NCI-H524 treated with DMSO at 0.1 percent for 48 hours (cell line): ENCODE data around the gene HEPACAM.

ENCODE experiments used
- DNase-seq: peaks from one replicate; lab custom pipeline; 2025; lab: John Stamatoyannopoulos, UW

Gene HEPACAM

GRCh38 chr11:124942466-124943253, 6.8 kb upstream of the HEPACAM start:
- DNase-seq: no peak

DNA sequence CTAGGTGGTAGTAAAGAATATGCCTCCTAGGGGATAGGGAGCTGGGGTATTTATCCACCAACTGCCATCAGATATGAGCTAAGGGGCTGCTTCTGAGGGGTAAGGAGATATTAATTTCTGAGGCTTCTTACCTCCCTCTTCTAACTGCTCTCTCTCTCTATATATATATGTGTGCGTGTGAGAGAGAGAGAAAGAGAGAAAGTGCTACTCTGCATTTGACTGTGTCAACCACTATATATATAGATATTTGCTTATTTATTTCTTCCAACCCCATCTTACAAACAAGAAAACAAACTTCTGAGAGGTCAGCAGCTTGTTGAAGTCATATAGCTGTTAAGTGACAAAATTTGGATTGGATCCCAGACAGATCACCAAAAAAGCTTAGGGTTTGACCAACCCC, 5.9 kb upstream of the HEPACAM start:
- DNase-seq: no peak

DNA sequence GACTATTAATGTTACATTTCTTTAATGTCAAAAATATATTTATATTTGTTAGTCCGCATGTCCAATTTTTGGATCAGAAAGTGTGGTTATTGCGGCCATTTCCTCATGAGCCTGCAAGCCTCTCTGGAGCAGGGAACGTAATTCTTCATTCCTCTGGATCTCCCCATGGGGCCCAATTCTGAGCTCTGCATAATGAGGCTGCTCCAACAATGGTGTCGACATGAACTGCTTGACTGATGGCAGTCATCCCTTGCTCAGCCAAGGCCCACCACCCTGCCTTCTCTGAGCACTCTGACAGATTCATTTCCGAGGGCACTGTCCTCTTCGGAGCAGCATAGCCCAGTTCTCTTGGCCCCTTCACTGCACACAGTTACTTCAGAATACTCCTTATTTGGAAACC, 3.1 kb upstream of the HEPACAM start:
- DNase-seq: no peak

GRCh38 chr11:124938206-124938765, 2.4 kb upstream of the HEPACAM start:
- DNase-seq: no peak

DNA sequence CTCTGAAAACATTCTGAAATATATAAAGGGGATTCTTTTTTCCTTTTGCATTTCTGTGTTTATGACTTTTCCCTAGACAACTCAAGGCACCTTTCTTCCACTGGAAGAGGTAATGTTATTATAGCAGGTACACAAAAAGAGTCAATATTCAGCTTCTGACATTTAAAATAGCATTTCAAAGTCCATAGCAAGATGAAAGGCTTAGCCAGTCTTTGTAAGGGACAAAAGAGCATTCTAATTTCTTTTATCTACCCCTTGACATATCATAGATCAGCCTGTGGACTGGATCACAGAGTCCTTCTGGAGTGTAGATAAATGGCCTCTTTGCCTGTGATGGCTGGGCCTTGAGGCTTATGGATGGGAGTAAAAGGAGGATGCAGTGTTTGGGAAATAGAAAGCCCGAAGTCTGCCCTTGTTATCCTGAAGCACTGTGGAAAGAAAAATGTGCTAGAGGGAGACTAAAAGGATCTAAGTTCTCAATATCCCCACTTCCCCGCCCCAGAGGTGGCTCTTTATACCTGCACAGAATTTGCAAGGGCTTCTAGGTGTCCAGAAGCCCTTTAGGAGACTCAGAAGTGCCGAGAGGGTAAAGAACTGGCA, 1.6 kb upstream of the HEPACAM start:
- no peak for DNase-seq

- DNase-seq: no peak
Observed at GRCh38 chr11:124934862-124935547, 842 bp downstream of the HEPACAM start.

GRCh38 chr11:124930799-124931198, 5.0 kb downstream of the HEPACAM start:
- DNase-seq: no peak

GRCh38 chr11:124928942-124929665, 6.7 kb downstream of the HEPACAM start:
- DNase-seq: no peak

GRCh38 chr11:124923296-124923695, 12.6 kb downstream of the HEPACAM start:
- DNase-seq: no peak

- DNase-seq: no peak
Observed at GRCh38 chr11:124922831-124923230, 13.0 kb downstream of the HEPACAM start.

- peak; percentile 48 for DNase-seq
Observed at GRCh38 chr11:124920870-124921609, 14.8 kb downstream of the HEPACAM start.

DNA sequence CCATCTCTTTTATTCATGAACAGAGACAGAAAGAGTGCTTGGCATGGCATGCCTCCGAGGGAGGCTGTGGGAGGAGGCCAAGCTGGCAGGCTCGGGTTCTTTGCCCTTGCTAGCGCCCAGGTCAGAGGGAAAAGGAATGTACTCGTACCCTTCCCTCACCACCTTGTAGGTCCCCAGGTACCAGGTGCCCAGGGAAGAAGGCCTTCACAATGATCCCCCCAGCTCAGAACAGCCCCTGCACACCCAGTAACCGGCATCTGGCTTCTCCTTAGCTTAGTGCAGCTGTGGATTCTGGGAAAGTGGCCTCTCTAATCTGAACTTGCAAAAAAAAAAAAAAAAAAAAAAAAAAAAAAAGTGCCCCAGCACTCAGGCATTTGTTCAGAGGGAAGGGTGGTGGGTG, 15.5 kb downstream of the HEPACAM start:
- no peak for DNase-seq

DNA sequence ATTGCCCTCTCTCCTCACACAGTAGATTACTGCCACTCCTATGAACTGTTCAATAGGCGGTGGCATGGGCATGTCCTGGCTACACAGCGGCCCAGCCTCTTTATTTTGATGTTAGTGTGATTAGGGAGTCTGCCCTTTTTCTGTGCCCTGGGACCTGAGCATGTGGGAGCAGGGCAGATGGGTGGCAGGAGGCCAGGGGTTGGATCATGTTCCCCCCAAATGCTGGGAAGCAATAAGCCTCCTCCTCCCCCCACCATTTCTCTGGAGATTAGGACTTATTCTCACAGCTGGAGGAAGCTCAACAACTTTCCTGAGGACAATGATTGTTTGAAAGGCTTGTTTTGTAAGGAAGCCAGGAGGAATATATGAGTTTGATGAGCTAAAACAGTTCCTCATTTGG, 15.9 kb downstream of the HEPACAM start:
- DNase-seq: peak; percentile 64

- DNase-seq: no peak
Observed at GRCh38 chr11:124918950-124919349, 16.9 kb downstream of the HEPACAM start, which contains the start of gene HEPN1. HEPN1 (plus strand) TSS chr11:124919250.

GRCh38 chr11:124917115-124917637, 18.7 kb downstream of the HEPACAM start:
- peak; percentile 62 for DNase-seq

DNA sequence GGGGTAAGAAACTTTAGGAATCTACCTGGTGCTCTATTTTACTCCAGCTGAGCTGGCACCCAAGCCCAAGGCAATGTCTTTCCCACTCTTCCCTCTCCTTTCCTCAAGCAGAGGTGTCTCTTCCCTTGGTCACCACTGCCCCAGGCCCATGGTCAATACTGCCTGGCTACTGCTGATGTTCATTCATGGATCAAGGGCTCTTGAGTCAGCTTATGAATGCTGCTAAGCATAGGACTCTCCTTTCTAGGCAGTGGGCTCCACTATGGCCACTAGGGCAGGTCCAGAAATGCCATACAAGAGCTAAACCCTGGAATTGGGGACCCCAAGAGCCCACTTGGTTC, 19.5 kb downstream of the HEPACAM start:
- DNase-seq: no peak

GRCh38 chr11:124915541-124916369, 20.1 kb downstream of the HEPACAM start:
- DNase-seq: no peak

- DNase-seq: no peak
Observed at GRCh38 chr11:124902616-124903015, 33.2 kb downstream of the HEPACAM start.

- DNase-seq: no peak
Observed at GRCh38 chr11:124900464-124900863, 35.4 kb downstream of the HEPACAM start.
